HTR-8/SVneo (cell line): Measurements from ENCODE around the gene FGGY.
"Not testable (repeated sequence)": the region's sequence is repeated elsewhere in the genome, so short reads cannot be mapped to it uniquely, and the experiment has no call there.

Source experiments
- DNase-seq: peaks from one replicate; pipeline ENCODE4 v3.0.0; 2011; ENCODE audit warnings: low spot score, mixed read lengths; ENCODE audit not compliant: insufficient read length
- FAIRE-seq: peaks from 2 replicates; lab custom pipeline; 2011; peaks lifted over from hg19 to GRCh38; lab: Jason Lieb, UNC

FGGY gene

DNA sequence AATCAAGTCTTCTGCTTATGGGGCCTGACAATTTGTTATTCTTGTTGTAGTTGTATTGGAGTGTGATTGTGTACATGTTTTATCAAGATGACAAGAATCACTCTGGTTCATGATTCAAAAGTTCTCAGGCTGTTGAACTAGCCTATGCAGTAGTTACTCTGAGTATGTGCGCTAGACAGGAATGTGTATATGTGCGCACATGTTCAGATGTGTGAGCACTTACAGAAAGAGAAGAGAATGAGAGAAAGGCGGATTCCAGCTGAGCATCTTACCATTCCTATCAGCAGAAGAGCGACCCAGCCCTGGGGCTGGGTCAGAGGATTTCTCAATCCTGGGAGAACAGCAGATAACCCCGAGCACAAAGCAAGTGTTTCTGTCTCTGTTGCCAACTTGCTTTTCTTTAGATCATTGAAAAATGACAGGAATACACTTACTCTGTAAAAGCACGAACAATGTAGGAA lies 407.1 kb downstream of the FGGY start:
- FAIRE-seq: no peak
- DNase-seq: no peak

DNA sequence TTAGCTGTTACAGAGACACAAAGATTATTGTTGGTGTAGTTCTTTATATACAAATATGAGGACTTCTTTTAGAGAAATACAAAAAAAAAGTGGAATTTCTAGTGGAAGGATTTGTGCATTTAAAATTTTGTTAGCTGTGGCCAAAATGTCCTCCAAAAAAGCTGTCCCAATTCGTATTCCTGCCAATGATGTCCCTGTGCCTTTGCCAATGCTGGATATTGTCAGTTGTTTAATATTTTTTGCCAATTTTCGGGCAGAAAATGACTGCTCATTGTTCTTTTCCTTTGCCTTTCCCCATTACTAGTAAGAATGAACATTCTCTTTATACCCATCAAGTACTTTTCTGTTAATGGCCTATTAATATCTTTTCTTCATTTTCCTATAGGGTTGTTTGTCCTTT lies 407.8 kb downstream of the FGGY start:
- FAIRE-seq (no peak), DNase-seq (no peak)

DNA sequence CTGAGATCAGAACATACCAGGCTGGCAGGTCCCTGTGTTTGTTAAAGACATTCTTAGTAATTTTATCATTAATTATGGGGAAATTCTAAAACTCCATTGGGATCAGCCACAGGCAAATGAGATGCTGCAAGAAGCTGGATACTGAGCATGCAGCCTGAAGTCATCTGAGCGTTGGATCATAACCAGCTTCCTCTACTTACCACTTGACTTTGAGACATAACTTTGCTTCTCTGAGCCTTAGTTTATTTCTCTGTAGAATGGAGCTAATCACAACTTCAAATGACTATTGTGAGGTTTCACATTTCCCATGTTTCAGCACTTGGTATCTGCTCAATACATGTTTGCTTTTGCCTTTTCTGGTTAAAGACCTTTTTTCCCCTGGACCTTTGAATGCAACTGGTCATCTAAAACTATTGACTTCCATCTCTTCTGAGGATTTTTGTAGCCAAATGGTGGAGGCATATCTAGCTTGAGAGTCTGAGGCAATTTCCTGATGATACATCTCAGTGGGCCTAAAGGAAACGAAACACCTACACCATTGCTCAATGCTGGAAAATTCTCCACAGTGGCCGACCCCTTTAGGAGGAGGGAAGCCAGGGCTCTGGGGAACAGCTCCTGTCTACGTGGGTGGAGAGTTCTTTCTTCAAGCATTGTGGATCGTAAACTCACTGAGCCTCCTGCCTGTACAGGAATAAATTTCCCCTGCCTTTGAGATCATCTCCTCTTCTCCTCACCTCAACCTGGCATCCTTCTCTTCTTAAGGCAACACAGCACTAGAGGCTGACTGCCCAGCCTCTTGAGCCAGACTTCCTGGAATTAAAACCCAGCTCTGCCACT lies 408.8 kb downstream of the FGGY start:
- FAIRE-seq (no peak), DNase-seq (no peak)

DNA sequence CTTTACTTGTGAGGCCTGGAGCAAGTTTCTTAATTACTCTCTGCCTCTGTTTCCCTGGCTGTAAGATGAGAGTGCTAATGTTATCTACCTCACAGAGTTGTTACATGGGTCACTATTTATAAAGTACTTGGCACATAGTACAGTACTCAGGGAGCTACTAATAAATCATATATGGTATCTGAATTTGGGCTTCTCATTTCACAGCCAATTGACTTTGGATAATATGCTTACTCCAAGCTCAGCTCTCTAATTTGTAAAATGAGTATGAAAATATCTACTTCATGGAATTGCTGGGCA lies 409.4 kb downstream of the FGGY start:
- DNase-seq (no peak), FAIRE-seq (no peak)

DNA sequence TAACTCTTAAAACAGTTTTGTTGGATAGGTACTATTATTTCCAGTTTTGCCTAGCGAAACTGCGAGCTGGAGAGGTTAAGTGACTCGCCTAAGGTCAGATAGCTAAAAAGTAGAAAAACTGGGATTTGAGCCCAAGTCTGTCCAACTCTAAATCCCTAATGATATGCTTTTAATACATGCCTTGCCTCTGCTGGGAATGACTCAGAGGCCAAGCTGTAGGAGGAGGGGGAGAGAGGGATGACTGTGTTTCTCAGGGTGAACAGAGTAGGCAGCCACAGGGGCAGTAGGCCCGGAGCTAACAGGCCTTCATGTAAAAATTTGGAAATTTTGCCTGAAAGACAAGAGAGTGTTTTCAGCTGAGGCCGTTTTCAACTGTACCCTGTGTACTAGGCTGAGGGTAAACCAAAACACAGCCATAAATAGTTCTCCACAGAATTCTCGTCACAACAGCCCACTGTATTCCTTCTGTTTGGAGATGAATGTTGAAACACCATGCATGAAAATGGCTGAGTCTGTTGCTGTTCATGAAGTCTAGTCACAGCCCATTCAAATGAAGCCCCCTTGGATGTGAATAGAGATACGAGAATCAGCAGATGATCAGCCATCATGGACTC lies 410.4 kb downstream of the FGGY start:
- FAIRE-seq (no peak), DNase-seq (peak; percentile 61)

DNA sequence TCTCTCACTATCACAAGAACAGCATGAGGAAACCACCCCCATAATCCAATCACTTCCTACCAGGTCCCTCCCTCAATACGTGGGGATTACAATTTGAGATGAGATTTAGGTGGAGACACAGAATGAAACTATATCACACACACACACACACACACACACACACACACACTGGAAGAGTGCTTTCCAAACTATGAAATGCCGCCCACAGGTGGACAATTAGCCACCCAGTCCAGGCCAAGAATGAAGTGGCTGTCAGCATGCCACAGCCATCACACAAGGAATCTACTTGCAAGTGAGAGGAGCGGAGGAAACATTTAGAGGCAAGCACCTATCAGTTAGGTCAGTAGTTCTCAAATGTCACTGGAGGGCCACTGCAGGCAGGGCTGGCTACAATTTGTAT lies 412.4 kb downstream of the FGGY start:
- DNase-seq (no peak), FAIRE-seq (no peak)

DNA sequence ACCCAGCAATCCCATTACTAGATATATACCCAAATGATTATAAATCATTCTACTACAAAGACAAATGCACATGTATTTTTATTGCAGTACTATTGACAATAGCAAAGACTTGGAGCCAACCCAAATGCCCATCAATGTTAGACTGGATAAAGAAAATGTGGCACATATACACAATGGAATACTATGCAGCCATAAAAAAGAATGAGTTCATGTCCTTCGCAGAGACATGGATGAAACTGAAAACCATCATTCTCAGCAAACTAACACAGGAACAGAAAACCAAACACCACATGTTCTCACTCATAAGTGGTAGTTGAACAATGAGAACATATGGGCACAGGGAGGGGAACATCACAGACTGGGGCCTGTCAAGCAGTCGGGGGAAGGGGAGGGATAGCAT lies 414.0 kb downstream of the FGGY start:
- not testable (repeated sequence) for DNase-seq, FAIRE-seq

DNA sequence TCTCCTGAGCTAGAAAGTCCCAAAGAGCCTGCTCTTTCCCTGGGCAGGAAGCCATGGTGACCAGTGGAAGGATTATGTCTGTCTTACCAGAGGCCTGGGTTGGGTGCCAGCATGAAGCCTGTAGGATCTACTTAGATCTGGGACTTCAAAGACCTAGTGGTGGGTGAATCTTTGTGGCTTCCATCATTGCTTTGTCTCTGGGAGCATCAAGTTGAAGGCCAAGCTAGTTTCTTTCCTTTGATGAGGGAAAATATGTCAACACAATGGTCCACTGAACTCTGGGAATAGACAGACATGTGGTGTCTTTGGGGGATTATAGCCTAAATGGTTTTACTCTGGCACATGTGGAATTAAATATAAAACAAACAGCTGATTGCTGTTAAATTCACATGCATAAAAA lies 417.3 kb downstream of the FGGY start:
- FAIRE-seq (no peak), DNase-seq (no peak)

DNA sequence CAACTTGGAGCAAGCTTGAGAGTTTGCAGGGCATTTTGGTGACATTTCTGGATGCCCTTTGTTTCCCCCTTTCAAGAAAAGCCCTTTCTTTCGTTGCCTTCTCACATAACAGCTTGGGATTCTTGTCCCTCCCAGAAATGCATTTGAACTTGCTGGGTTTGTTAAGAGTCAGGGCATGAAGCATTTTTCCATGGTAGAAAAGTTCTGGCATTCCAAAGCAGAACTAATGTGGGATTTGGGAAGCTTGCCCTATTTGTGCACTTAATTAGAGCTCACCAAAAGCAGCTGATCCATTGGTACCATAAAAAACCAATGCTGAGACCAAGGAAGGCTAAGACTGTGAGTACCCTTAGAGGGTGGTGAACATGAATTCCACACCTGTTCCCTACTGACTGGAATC lies 418.1 kb downstream of the FGGY start:
- DNase-seq (no peak), FAIRE-seq (no peak)

DNA sequence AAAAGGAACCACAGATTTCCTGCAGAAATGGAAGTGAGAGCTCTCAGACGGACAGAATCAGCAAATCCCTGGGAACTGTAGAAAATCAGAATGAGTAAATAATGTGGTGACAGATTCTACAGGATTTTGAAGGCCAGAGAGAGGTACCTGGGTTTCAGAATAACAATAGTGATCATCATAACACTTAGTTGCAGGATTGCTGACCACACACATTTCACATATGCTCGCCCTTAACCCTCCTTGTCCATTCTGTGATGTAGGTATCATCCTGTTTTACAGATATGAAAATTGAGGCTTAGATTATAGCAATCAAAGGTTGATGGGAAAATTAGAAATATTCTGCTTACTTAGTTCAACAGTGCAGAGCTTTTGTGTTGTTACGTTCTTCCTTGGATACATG lies 419.9 kb downstream of the FGGY start:
- DNase-seq (no peak), FAIRE-seq (no peak)

DNA sequence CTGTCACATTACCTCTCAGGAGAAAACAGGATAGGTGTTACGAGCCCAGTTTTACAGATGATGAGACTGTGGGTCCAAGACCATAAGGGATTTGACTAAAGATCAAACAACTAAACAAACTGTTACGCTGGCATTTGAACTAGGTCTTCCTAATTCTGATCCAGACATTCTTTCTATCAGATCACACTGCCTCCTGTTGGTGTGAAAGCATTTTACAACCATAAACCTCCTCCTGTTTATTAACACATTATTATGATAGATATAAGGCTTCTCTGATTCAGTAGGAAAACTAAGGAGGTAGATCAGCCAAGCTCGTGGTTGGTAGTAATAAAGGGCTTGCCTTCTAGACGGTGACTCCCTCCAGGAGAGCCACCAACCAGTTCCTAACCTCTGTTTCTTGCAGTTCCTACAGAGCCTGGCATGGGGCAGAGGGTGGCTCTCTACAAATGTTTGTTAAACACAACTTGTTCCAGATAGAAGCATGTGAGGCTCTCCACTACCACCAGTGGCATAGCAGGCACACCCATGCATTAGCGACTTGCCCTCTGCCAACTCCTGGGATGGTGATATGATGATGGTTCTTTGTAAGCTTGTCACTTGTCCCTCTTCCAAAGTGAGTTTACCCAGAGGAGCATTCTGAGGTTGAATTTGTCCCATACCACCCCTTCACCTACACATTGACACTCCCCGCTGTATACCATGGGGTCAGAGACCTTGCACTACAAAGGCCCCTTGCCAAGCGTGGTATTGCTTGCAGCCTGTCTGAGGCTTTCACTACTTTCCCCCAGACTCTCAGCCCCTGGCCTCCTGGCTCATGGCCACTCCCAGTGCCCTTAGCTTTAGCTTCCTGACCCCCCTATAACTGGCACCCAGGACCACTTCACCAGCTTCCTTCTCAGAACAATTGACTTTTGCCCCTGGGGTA lies 421.4 kb downstream of the FGGY start:
- no peak for FAIRE-seq
- no peak for DNase-seq

DNA sequence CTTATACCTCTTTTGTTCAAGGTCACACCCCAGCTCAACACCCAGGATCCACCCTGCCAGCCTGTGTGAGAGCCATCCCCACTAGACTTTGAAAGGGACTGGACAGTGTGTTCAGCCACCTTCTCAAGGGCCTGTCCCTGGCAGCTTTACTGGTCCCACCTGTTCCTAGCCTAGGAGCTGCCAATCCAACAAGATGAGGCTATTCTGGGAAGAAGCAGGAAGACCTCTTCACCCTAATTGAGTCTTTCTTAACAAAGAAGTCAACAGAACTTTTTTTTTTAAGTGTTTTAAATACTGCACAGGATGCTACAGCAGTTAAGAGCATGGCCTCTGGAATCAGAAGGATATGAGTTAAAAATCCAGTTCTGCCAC lies 422.1 kb downstream of the FGGY start:
- no peak for DNase-seq
- no peak for FAIRE-seq

DNA sequence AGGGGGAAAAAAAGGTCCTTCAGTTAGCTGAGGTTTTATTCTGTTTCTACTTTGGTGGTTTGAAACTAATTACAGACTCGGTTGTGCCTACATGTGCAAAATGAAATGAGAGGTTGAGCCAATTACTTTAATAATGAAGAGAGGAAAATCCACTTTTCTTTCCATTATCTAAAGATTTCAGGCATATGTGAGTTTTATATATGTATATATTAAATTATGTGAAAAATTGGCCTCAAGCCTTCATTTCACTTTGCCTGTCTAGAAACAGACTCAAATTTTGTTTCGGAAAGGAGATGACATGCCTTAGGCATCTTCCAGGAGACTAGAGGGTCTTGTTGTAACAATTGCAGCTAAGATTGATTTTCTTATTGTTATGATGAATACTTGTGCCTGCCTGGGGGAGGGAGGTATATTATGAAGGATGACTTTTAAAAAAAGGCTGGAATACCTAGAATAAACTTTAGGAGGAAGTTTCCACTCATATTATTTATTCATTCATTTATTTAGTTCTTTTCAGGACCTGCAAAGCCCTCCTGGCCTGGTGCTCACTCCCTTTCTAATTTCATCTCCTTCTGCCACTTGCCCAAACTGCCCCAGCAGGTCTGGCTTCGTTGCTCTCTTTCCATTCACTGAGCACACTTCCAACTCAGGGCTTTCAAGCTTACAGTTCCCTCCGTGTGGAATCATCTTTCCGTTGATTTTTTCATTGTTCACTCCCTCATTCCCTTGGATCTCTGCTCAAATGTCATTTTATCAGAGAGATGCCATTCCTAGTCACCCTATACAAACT lies 423.6 kb downstream of the FGGY start:
- no peak for DNase-seq
- no peak for FAIRE-seq

DNA sequence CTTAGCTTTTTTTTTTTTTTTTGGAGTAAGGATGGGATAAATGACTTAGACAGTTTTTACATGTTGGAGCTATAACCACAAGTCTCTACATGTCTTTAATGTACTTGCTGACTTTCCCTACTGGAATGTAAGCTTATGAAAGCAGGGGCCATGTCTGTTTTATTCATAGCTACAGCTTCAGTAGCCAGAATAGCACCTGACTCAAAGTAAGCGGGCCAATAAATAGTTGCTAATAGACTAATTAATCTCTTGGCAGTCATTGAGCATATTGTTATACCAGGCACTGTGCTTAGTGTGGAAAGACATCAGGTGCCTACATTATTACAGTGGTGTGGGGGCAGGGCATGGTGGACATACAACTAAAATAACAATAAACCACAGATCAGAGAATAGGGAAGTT lies 433.4 kb downstream of the FGGY start:
- DNase-seq: no peak
- FAIRE-seq: no peak

DNA sequence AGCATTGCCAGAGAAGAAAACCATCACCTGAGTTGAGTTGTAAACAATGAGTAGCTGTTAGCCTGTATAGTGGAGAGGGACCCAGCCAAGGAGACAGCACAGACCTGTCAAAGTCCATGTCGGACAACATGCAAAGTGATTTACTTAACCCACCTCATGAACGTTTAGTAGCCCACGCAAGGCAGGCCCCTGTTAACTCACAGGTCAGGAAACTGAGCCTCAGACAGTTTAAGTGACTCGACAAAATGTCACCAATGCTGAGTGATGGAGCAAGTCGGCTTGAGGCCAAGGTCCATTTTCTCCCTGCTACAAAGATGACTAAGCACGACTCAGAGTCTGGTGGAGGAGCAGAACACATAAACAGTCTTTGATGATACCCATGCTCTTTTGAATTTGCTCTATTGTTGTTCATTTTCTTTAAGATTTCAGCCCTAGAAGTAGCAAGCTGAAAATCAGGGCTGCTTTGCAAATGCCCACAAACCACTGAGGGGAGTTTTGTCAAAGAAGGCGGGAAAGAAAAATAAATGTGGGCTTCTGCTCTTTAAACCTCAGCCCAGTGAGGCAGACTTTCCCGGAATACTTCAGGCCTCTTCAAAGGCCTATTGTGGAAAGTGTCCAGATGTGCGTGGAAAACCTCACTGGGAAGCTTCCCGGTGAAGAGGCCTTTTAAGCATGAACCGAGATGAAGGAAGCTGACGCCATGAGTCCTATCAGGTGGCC lies 434.0 kb downstream of the FGGY start:
- no peak for FAIRE-seq
- peak; percentile 48 for DNase-seq

DNA sequence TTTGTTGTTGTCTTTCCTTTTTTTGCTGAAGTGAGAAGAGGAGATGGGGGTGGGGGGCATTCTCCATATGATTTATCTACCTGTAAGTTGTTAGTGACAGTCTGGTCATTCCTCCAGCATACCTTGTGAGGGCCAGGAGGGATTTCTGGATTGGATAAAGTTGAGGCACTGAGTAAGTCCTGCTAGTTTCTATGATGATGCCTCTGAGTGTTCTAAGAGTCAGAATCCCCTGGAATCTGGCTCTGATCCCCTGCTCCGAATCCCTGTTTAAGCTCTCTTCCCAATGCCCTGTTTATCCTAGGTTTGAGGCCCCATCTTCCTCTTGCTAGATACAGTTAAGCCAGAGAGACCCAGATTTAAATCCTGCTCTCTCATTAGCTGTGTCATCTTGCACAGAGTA lies 434.7 kb downstream of the FGGY start:
- FAIRE-seq (no peak), DNase-seq (no peak)

DNA sequence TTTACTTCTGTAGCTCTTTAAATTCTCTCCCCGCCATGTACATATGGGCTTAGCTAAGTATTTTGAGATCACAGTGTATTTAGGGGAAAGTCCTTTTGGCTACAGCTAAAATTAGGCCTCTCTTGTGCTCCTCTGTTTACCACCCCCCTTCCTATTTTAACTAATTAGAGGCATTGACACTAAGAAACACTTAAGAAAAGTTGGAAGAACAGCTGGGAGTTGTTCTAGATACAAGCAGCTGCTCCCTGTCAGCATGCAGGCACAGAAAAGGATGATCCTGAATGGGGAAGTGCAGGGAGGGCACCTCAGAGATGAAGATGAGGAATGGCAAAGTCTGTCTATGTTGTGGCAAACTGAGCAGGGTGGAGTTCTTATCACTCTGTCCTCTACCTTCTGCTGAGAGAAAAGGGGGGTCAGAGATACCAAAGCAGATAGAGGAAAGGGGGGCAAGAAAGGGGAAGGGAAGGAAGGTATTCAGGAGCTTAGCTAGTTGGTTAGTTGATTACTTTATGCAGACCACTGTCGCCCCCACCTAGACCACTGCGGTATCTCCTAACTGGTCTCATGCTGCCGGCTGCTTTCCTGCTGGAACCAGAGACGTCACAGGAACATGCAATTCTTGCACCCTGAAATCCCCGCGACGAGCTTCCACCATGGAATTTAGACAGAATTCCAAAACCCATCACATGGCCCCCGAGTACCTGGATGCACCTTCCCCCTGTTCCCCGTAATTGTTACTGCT lies 435.5 kb downstream of the FGGY start:
- no peak for DNase-seq

DNA sequence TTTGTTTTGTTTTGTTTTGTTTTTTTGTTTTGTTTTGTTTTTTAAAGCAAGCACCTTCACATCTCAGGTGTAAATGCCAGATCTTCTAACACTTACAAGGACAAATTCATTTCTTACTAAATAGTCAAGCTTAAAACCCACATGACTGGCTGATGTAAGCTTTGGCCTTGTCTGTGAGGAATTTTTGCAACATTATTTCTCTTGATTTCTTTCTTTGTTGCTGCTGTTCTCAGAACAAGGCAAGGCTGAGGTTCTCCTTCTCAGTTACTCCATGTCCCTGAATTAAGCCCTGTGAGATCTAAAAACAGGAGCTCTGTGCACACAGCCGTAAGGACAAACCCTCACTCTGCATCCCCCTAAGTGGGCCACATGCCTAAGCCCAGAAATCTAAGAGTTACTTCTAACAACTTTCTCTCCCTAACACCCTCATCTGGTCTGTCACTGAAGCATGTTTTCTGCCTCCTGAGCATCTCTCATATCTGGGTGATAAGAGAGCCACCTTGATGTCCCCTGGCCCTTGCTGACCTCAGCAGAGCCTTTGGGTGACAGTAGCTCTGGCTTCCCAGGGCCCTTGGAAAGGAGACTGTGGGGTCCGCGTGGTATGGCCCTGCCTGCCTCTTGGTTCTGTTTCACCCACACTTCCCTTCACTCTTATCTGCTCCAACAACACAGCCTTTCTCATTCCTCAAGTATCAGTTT lies 436.7 kb downstream of the FGGY start:
- no peak for FAIRE-seq
- DNase-seq: no peak

More for the DNA sequence above, 435.5 kb downstream of the FGGY start:
- FAIRE-seq: no peak
